ENCODE data around the gene SV2B.

DNA sequence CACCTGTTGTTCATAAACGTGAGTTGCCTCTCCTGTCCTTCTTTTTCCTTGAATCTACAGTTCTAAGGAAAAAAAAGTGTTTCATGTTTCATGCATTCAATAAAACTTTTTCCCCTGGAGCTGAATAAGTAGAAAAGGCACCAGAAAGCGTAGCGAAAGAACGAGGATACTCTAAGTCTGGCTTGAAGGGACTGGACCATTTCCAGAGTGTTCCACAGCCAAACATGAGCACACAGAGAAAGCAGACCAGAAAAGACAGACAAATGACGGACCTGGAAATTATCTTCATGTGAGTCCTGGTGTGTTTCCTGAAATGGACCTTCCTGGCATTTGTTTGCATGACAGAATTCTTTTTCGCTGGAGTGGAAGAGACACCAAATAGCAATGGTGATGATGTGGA, 204.7 kb downstream of the SV2B start:
- no peak for TF ChIP-seq POLR2AphosphoS5 (IDR thresholded peaks at IDR 0.05)
- TF ChIP-seq, protein P1, sequence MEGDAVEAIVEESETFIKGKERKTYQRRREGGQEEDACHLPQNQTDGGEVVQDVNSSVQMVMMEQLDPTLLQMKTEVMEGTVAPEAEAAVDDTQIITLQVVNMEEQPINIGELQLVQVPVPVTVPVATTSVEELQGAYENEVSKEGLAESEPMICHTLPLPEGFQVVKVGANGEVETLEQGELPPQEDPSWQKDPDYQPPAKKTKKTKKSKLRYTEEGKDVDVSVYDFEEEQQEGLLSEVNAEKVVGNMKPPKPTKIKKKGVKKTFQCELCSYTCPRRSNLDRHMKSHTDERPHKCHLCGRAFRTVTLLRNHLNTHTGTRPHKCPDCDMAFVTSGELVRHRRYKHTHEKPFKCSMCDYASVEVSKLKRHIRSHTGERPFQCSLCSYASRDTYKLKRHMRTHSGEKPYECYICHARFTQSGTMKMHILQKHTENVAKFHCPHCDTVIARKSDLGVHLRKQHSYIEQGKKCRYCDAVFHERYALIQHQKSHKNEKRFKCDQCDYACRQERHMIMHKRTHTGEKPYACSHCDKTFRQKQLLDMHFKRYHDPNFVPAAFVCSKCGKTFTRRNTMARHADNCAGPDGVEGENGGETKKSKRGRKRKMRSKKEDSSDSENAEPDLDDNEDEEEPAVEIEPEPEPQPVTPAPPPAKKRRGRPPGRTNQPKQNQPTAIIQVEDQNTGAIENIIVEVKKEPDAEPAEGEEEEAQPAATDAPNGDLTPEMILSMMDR (IDR thresholded peaks at IDR 0.05), result no peak
- no peak for TF ChIP-seq POLR2A (IDR thresholded peaks at IDR 0.05)

Measured in breast epithelium (tissue), 3 donors.